Urinary bladder (tissue), 4 donors: Measurements from ENCODE around the gene CENPC. TPM values are rescaled to one million over a fixed set of nuclear protein-coding genes. Genes with fewer than 3 reads are reported as not detected.
"Not testable (repeated sequence)": the region's sequence is repeated elsewhere in the genome, so short reads cannot be mapped to it uniquely, and the experiment has no call there.

Source experiments
- DNase-seq: peaks from one replicate; pipeline ENCODE4 v3.0.0-alpha.2; 2015; ENCODE audit errors: extremely low spot score
- H3K27ac ChIP-seq: one replicate; pipeline ENCODE4 v1.5.1; 2013; ENCODE audit warnings: low read depth, mild to moderate bottlenecking, moderate library complexity
- H3K36me3 ChIP-seq: one replicate; pipeline ENCODE4 v1.6.1; 2013; ENCODE audit warnings: mild to moderate bottlenecking, moderate library complexity; ENCODE audit not compliant: insufficient read depth
- H3K4me1 ChIP-seq: one replicate; pipeline ENCODE4 v1.6.1; 2013; ENCODE audit warnings: mild to moderate bottlenecking, moderate library complexity; ENCODE audit not compliant: insufficient read depth
- H3K4me3 ChIP-seq: one replicate; pipeline ENCODE4 v1.5.1; 2013; ENCODE audit warnings: low read depth, low read length
- WGBS: extraction: QIAGEN DNeasy Blood & Tissue Kit; methylation state at CpG from one replicate; pipeline ENCODE4 v1.1.7; 2013; 5-methylcytosine and 5-hydroxymethylcytosine counted together
- polyA plus RNA-seq: library from polyadenylated mRNA; stranded (reverse); fragments of 200-250 nt; gene quantifications from one replicate; pipeline ENCODE4 v1.2.3, GENCODE V29; 2013
- small RNA-seq: library from RNA; depleted of rRNA; stranded (forward); fragments of <200 nt; gene quantifications from one replicate; pipeline ENCODE3, GENCODE V24; 2014
- total RNA-seq: library from RNA; depleted of rRNA; stranded (reverse); fragments of >200 nt; gene quantifications from one replicate; pipeline ENCODE4 v1.2.3, GENCODE V29; 2014
- donor health status: healthy with polysubstance abuse.
- donor health status: healthy.

The CENPC gene
- total and polyA plus RNA-seq, 2 donors: 8.6 to 75.1 TPM

DNA sequence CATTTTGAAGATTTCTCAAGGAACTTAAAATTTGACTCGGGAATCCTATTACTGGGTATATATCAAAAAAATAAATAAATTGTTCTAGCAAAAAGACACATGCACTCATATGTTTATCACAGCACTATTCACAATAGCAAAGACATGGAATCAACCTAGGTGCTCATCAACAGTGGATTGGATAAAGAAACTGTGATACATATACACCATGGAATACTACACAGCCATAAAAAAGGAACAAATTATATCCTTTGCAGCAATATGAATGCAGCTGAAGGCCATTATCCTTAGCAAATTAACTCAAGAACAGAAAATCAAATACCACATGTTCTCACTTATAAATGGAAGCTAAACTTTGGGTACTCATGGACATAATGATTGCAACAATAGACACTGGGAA, 97.4 kb downstream of the CENPC start:
- DNase-seq: no peak
- Histone ChIP-seq H3K4me1 (no peaks in the 10 kb centered on the region), H3K4me3 (no peak overlapping the region), H3K27ac (no peak overlapping the region), H3K36me3 (no peaks in the 10 kb centered on the region)
- 99% methylated on average over 1 of the region's 1 CpG for WGBS

DNA sequence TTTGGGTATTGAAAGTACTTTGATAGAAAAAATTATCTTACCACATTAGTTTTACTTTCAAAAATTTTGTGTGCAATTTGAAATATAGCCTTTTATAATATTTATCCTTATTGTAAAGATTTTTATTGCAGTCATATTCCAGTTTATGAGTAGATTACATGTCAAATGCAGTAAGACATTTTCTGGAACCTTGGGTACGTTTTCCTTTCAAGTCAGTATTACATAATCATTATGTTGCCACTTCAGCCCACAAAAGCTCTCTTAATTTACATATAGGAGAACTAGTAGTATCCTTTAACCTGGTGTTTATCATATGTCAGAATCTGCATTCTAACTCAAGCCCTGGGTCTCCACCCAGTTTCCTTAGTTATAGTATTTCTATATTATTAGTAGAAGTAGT, 98.5 kb downstream of the CENPC start:
- Histone ChIP-seq H3K4me1 (no peaks in the 10 kb centered on the region), H3K36me3 (no peaks in the 10 kb centered on the region), H3K27ac (no peak overlapping the region), H3K4me3 (no peak overlapping the region)
- 81% methylated on average over 1 of the region's 1 CpG for WGBS
- DNase-seq: no peak

DNA sequence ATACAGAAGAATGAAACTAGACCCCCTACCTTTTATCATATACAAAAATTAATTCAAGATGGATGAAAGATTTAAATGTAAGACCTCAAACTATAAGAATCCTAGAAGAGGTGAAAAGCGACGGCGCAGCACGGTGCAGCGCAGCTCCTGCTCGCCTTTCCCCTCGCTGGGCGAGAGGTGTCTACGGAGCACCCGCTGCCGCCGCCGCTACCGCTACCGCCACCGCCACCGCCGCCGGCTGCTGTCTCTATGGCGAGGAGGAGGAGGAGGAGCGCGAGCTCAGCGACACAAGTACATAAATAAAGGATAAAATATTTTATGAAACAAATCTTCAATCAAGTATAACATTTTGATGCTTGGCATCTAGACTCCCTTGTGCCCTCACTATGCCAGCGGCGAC, 99.4 kb downstream of the CENPC start:
- H3K36me3 ChIP-seq, H3K4me3 ChIP-seq, H3K27ac ChIP-seq, DNase-seq, H3K4me1 ChIP-seq: not testable (repeated sequence)
- WGBS: 63% methylated on average over 25 of the region's 25 CpGs

DNA sequence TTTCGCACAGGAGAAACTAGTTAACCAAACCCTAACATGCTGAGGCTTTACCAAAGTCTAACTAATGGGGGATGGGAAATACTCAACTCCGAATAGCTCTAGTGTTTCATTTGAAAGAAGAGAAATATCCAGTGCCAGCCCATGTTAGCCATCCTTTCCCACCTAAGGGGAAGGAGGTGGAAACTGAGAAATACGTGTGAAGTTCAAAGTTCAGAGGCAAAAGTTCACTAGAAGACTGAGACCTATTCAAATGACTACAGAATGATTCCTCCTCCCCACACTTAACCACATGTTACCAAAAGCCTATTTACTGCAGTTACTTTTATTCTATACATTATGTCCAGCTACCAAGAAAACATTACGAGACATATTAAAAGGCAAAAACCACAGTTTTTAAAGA, 106.3 kb downstream of the CENPC start:
- H3K36me3 ChIP-seq: no peaks in the 10 kb centered on the region
- 81% methylated on average over 4 of the region's 4 CpGs for WGBS
- H3K4me1 ChIP-seq: no peaks in the 10 kb centered on the region
- DNase-seq: no peak
- H3K27ac ChIP-seq: no peak overlapping the region
- no peak overlapping the region for H3K4me3 ChIP-seq

DNA sequence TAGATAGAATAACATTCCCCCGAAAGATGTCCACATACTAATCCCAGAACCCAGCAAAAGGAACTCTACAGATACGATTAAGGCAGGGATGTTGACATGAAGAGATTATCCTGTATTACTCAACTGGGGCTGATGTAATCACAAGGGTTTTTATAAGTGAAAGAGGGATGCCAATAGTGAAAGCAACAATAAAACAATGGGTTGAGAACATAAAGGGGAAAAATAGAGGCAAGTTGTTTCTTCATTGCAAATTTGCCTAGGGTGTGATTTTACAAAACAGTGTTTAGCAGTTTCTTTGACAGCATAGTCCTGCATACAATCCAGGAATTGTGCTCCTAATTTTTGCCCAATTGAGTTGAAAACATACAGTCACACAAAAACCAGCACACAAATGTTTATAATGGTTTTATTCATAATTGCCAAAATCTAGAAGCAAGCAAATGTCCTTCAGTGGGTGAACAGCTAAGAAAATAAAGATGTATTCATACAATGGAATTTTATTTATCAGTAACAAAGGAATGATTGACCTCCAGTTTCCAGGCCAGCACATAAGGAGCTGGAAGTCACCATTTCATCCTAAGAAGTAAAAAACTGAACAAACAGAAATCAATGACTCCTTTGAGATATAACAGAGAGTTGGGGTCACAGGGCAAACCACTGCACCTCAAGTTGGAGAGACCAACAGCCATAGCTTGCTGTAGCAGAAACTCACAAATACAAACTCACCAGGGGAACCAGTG, 107.2 kb downstream of the CENPC start:
- no peak for DNase-seq
- H3K36me3 ChIP-seq: no peaks in the 10 kb centered on the region
- WGBS: 25% methylated on average over 2 of the region's 2 CpGs
- H3K4me3 ChIP-seq: no peak overlapping the region
- peak overlapping the region; percentile 10 for H3K27ac ChIP-seq
- no peaks in the 10 kb centered on the region for H3K4me1 ChIP-seq

DNA sequence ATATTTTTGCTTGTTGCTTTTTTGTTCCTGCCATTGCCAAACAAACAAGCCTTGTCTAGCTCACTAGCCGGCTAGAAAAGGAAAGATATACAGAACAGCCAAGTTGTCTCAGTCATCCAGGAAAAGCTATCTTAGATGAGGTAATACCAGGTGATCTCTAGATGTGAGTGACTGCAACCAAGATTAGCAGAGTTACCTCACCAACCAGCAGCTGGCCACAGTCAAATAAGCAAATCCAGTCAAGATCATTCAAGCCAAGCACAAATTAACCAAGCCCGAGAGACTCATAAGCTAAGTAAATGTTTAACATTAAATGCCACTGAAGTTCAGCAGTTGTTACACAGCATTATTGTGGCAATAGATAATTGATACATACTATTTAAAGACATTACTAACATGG, 108.6 kb downstream of the CENPC start:
- Histone ChIP-seq H3K4me3 (no peak overlapping the region), H3K27ac (no peak overlapping the region), H3K4me1 (no peaks in the 10 kb centered on the region), H3K36me3 (no peaks in the 10 kb centered on the region)
- no peak for DNase-seq
- 88% methylated on average over 2 of the region's 2 CpGs for WGBS

DNA sequence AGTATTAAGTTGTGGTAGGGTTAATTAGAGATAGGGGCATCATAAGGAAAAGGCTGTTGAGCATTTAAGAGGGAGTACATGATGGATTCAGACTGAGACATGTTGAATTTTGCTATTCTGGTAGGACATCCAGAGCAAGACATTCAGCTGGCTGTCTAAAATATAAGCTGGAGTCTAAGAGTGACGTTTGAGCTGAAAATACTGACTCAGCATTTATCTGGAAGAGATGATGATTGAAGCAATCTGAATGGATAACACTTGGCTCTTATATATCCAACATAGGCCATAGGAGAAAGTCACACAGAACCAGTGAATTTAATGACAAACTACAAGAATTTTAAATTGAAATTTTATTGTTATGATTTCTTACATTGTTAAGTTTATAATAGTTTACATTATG, 114.3 kb downstream of the CENPC start:
- Histone ChIP-seq H3K27ac (no peak overlapping the region), H3K4me3 (no peak overlapping the region), H3K4me1 (no peaks in the 10 kb centered on the region), H3K36me3 (no peaks in the 10 kb centered on the region)
- 81% methylated on average over 1 of the region's 1 CpG for WGBS
- DNase-seq: no peak

DNA sequence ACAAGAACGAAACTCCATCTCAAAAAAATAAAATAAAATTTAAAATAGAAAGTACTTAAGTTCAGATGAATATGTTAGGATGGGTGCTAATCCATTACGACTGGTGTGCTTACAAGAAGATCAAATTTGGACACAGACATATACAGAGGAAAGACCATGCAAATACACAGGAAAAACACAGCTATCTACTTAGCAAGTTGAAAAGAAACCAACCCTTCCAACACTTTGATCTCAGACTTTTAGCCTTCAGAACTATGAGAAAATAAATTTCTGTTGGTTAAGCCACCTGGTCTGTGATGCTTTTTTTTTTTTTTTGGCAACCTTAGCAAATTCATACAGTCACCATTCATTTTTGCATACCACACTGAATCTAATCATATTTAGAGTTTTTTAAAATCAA, 116.5 kb downstream of the CENPC start:
- WGBS: 65% methylated on average over 2 of the region's 2 CpGs
- DNase-seq: no peak
- no peaks in the 10 kb centered on the region for H3K36me3 ChIP-seq
- no peak overlapping the region for H3K27ac ChIP-seq
- no peak overlapping the region for H3K4me3 ChIP-seq
- H3K4me1 ChIP-seq: no peaks in the 10 kb centered on the region

Small RNAs within 50 kb of the gene (small RNA-seq; reads per million reads assigned to genes)
- gene RNA5SP527 (not detected), gene RNU1-63P (0.09 reads per million)

Other genes starting within 250 kb of the CENPC start
- 0.63 TPM for gene STAP1, start 13.2 kb upstream of the CENPC start, total RNA-seq
- gene STAP1, start 13.2 kb upstream of the CENPC start, polyA plus RNA-seq: 0.23 TPM
- 113 TPM for gene UBA6, start 155.7 kb upstream of the CENPC start, total RNA-seq
- 14.1 TPM for gene UBA6, start 155.7 kb upstream of the CENPC start, polyA plus RNA-seq
- not detected for gene GNRHR, start 208.9 kb upstream of the CENPC start, total RNA-seq
- gene GNRHR, start 208.9 kb upstream of the CENPC start, polyA plus RNA-seq: not detected